ENCODE data around the gene OR1F1. TPM values are rescaled to one million over a fixed set of nuclear protein-coding genes. Genes with fewer than 3 reads are reported as not detected.

Gene OR1F1
- polyA plus RNA-seq, 1 of the 3 experiments (the other 2 are of a cell fraction), result 0.71 TPM

DNA sequence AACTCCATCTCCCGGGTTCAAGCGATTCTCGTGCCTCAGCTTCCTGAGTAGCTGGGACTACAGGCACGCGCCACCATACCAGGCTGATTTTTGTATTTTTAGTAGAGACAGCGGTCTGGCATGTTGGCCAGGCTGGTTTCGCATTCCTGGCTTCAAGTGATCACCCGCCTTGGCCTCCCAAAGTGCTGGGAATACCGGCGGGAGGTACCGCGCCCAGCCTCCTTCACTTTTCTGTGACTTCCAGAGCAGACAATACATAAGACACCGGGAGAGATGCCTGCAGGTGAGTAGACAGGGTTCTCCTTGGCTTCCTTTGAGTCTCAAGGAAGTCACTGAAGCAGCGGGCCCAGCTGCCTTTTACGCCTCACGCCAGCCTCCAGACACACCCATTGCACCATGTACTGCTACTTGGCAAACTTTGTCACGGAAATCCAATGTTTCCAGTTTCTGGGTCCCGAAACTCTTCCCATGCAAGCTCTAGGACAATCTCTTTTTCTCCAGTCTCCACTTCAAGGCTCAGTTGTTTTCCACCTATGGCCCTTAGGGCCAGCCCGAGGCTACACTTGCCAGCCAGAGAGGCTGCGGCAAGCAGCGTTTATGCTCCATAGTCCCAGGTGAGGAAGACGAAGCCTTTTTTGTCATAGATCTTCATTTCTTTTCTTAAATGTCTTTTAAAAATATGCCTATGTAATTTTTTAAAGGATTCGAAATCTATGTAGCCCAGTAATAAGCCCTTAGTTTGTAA, 886 bp upstream of the OR1F1 start (continued):
- no peak for TF ChIP-seq USF2 (IDR thresholded peaks at IDR 0.05; ENCODE audit: borderline replicate concordance, low read depth, low read length)

DNA sequence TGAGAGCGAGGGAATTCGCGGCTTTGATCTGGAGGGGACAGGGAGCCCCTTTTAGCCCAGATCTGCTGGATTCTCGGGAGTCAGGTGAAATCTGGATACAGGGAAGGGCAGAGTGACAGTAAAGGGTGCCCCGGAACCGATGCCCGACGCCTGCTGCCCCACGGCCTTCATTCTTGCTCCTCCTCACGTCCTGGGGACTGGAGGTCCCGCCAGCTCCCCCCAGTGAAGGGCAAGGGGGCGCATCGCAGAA, 596 bp downstream of the OR1F1 start:
- no CpG with 5 or more reads among the region's 13 CpGs for WGBS (ENCODE audit: low lambda C conversion rate)
- no peaks in the 10 kb centered on the region for H3K9me3 ChIP-seq
- peak overlapping the region; percentile 63 to 90 for H3K4me3 ChIP-seq (ENCODE audit: low read depth in 2 of 2, low read length in 1 of 2)
- CTCF ChIA-PET, result interaction anchor here (0.9 to 3.1 kb wide), 6 partner anchors 22 to 130 kb away, joined by 3 to 10 read pairs (median 4); no protein-coding TSS in a partner anchor
- no peaks in the 10 kb centered on the region for H3K9me2 ChIP-seq
- POLR2A ChIA-PET, result no interaction called here
- no peak for DNase-seq
- peaks cover 0 to 11% of the 10 kb centered on the region in 2 experiments; a peak in 2 of 4 replicates for H3K4me1 ChIP-seq (ENCODE audit: control insufficient read depth in 1 of 2, insufficient read depth in 2 of 2, low read depth in 1 of 2, low read length in 1 of 2)
- H4K20me1 ChIP-seq (ENCODE audit: insufficient read depth), result no peaks in the 10 kb centered on the region
- peak overlapping the region; percentile 100; the same call in 1 of the 2 replicates for H2AFZ ChIP-seq (ENCODE audit: low read depth)
- peak overlapping the region; percentile 79 for H3K4me2 ChIP-seq
- H3K27me3 ChIP-seq (ENCODE audit: insufficient read depth), result peaks cover 9% of the 10 kb centered on the region; the same call in 1 of the 2 replicates
- TF ChIP-seq, protein P1, sequence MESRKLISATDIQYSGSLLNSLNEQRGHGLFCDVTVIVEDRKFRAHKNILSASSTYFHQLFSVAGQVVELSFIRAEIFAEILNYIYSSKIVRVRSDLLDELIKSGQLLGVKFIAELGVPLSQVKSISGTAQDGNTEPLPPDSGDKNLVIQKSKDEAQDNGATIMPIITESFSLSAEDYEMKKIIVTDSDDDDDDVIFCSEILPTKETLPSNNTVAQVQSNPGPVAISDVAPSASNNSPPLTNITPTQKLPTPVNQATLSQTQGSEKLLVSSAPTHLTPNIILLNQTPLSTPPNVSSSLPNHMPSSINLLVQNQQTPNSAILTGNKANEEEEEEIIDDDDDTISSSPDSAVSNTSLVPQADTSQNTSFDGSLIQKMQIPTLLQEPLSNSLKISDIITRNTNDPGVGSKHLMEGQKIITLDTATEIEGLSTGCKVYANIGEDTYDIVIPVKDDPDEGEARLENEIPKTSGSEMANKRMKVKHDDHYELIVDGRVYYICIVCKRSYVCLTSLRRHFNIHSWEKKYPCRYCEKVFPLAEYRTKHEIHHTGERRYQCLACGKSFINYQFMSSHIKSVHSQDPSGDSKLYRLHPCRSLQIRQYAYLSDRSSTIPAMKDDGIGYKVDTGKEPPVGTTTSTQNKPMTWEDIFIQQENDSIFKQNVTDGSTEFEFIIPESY (IDR thresholded peaks at IDR 0.05; ENCODE audit: borderline replicate concordance, low read depth), result no peak
- no peak for TF ChIP-seq GATA2 (CRISPR knock-in tag; IDR thresholded peaks at IDR 0.05)
- TF ChIP-seq, protein P2, sequence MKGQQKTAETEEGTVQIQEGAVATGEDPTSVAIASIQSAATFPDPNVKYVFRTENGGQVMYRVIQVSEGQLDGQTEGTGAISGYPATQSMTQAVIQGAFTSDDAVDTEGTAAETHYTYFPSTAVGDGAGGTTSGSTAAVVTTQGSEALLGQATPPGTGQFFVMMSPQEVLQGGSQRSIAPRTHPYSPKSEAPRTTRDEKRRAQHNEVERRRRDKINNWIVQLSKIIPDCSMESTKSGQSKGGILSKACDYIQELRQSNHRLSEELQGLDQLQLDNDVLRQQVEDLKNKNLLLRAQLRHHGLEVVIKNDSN (IDR thresholded peaks at IDR 0.05; ENCODE audit: borderline replicate concordance, low read depth), result no peak
- no peak for TF ChIP-seq SMC3 (IDR thresholded peaks at IDR 0.05; ENCODE audit: low read depth, low read length)
- no peak for TF ChIP-seq NRF1 (IDR thresholded peaks at IDR 0.05; ENCODE audit: low read depth, low read length)
- no peak for TF ChIP-seq TCF12 (IDR thresholded peaks at IDR 0.05)
- TF ChIP-seq ELF1 (IDR thresholded peaks at IDR 0.05), result no peak
- TF ChIP-seq RAD21 (IDR thresholded peaks at IDR 0.05; ENCODE audit: low read length), result no peak
- TF ChIP-seq FOXM1 (IDR thresholded peaks at IDR 0.05; ENCODE audit: low read depth), result no peak
- TF ChIP-seq, protein P3, sequence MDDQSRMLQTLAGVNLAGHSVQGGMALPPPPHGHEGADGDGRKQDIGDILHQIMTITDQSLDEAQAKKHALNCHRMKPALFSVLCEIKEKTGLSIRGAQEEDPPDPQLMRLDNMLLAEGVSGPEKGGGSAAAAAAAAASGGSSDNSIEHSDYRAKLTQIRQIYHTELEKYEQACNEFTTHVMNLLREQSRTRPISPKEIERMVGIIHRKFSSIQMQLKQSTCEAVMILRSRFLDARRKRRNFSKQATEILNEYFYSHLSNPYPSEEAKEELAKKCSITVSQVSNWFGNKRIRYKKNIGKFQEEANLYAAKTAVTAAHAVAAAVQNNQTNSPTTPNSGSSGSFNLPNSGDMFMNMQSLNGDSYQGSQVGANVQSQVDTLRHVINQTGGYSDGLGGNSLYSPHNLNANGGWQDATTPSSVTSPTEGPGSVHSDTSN (IDR thresholded peaks at IDR 0.05), result no peak
- TF ChIP-seq TAF1 (IDR thresholded peaks at IDR 0.05; ENCODE audit: borderline replicate concordance, low read depth, low read length), result no peak
- TF ChIP-seq MXI1 (IDR thresholded peaks at IDR 0.05; ENCODE audit: low read depth, low read length), result no peak
- no peaks in the 10 kb centered on the region for H3K79me2 ChIP-seq (ENCODE audit: insufficient read depth)
- peaks cover 12% of the 10 kb centered on the region for H3F3A ChIP-seq (replicated peaks; ENCODE audit: insufficient read depth)
- peak overlapping the region; percentile 51 for H3K9ac ChIP-seq
- no peak overlapping the region; a peak in 1 of 4 replicates for H3K27ac ChIP-seq (ENCODE audit: low read depth in 2 of 2, low read length in 1 of 2)
- H3K36me3 ChIP-seq (replicated peaks in 1 of 2; ENCODE audit: control insufficient read depth in 1 of 2, insufficient read depth in 2 of 2, low read length in 1 of 2), result no peaks in the 10 kb centered on the region
